ENCODE data around the gene GBE1. TPM values are rescaled to one million over a fixed set of nuclear protein-coding genes. Genes with fewer than 3 reads are reported as not detected.
"Not testable (repeated sequence)": the region's sequence is repeated elsewhere in the genome, so short reads cannot be mapped to it uniquely, and the experiment has no call there.

GBE1 gene
- total RNA-seq, 1 experiment from 2014 or later = 12.7 TPM

- DNase-seq = no peak
- TF ChIP-seq CTCF (IDR thresholded peaks at IDR 0.05; ENCODE audit: unreplicated experiment) = no peak
- TSS peak; percentile 82 for BruUV-seq (replicated peaks)
- intact Hi-C loops (cut with micrococcal nuclease; ENCODE audit: unreplicated experiment) = loop anchor here (10.0 kb wide), 1 partner anchor 373 kb away; no protein-coding TSS in a partner anchor
- Mint-ChIP-seq H3K4me1 (ENCODE audit: low read depth, unreplicated experiment) (peaks cover 17% of the 10 kb centered on the region), H3K9me3 (ENCODE audit: low read depth, unreplicated experiment) (no peaks in the 10 kb centered on the region), H3K4me3 (ENCODE audit: low read depth, unreplicated experiment) (peak overlapping the region; percentile 77), H3K36me3 (ENCODE audit: insufficient read depth, unreplicated experiment) (peaks cover 18% of the 10 kb centered on the region), H3K27me3 (ENCODE audit: unreplicated experiment) (no peaks in the 10 kb centered on the region), H3K27ac (ENCODE audit: unreplicated experiment) (peak overlapping the region; percentile 36)
- CTCF ChIA-PET = interaction anchor here (1.5 kb wide), 1 partner anchor 45 kb away, joined by 4 read pairs; no protein-coding TSS in a partner anchor
These were observed 597 bp upstream of the GBE1 start for GRCh38 chr3:81761904-81762580.

- CTCF ChIA-PET = no interaction called here
- H3K36me3 Mint-ChIP-seq (ENCODE audit: insufficient read depth, unreplicated experiment) = peaks cover 18% of the 10 kb centered on the region
- TF ChIP-seq CTCF (IDR thresholded peaks at IDR 0.05; ENCODE audit: unreplicated experiment) = no peak
- no peak for DNase-seq
- peak overlapping the region; percentile 93 for H3K27ac Mint-ChIP-seq (ENCODE audit: unreplicated experiment)
- H3K9me3 Mint-ChIP-seq (ENCODE audit: low read depth, unreplicated experiment) = no peaks in the 10 kb centered on the region
- intact Hi-C loops (cut with micrococcal nuclease; ENCODE audit: unreplicated experiment) = loop anchor here (10.0 kb wide), 1 partner anchor 375 kb away; no protein-coding TSS in a partner anchor
- BruUV-seq (replicated peaks) = no TSS peak
- peaks cover 17% of the 10 kb centered on the region for H3K4me1 Mint-ChIP-seq (ENCODE audit: low read depth, unreplicated experiment)
- peak overlapping the region; percentile 77 for H3K4me3 Mint-ChIP-seq (ENCODE audit: low read depth, unreplicated experiment)
- no peaks in the 10 kb centered on the region for H3K27me3 Mint-ChIP-seq (ENCODE audit: unreplicated experiment)
These were observed 1.2 kb downstream of the GBE1 start for GRCh38 chr3:81760215-81760614.

GRCh38 chr3:81758771-81759170, 2.7 kb downstream of the GBE1 start:
- DNase-seq; CTCF ChIA-PET; H3K27me3 Mint-ChIP-seq (ENCODE audit: unreplicated experiment); H3K9me3 Mint-ChIP-seq (ENCODE audit: low read depth, unreplicated experiment); H3K27ac Mint-ChIP-seq (ENCODE audit: unreplicated experiment); BruUV-seq (replicated peaks); intact Hi-C loops (cut with micrococcal nuclease; ENCODE audit: unreplicated experiment); H3K4me3 Mint-ChIP-seq (ENCODE audit: low read depth, unreplicated experiment): not testable (repeated sequence)
- Mint-ChIP-seq H3K36me3 (ENCODE audit: insufficient read depth, unreplicated experiment) (peaks cover 18% of the 10 kb centered on the region), H3K4me1 (ENCODE audit: low read depth, unreplicated experiment) (peaks cover 17% of the 10 kb centered on the region)

- CTCF ChIA-PET = no interaction called here
- no peak for TF ChIP-seq CTCF (IDR thresholded peaks at IDR 0.05; ENCODE audit: unreplicated experiment)
- peaks cover 17% of the 10 kb centered on the region for H3K4me1 Mint-ChIP-seq (ENCODE audit: low read depth, unreplicated experiment)
These were observed 3.2 kb downstream of the GBE1 start for GRCh38 chr3:81758275-81758674.

GRCh38 chr3:81753416-81754027, 7.9 kb downstream of the GBE1 start:
- Mint-ChIP-seq H3K4me1 (ENCODE audit: low read depth, unreplicated experiment) (no peaks in the 10 kb centered on the region), H3K9me3 (ENCODE audit: low read depth, unreplicated experiment) (no peaks in the 10 kb centered on the region), H3K36me3 (ENCODE audit: insufficient read depth, unreplicated experiment) (no peaks in the 10 kb centered on the region), H3K27ac (ENCODE audit: unreplicated experiment) (no peak overlapping the region), H3K27me3 (ENCODE audit: unreplicated experiment) (no peaks in the 10 kb centered on the region), H3K4me3 (ENCODE audit: low read depth, unreplicated experiment) (no peak overlapping the region)
- CTCF ChIA-PET = no interaction called here
- no TSS peak for BruUV-seq (replicated peaks)
- no peak for DNase-seq
- TF ChIP-seq CTCF (IDR thresholded peaks at IDR 0.05; ENCODE audit: unreplicated experiment) = no peak
- intact Hi-C loops (cut with micrococcal nuclease; ENCODE audit: unreplicated experiment) = no loop called here

More at GRCh38 chr3:81758275-81758674, 3.2 kb downstream of the GBE1 start:
- DNase-seq = no peak
- peaks cover 18% of the 10 kb centered on the region for H3K36me3 Mint-ChIP-seq (ENCODE audit: insufficient read depth, unreplicated experiment)
- intact Hi-C loops (cut with micrococcal nuclease; ENCODE audit: unreplicated experiment) = no loop called here
- no peak overlapping the region for H3K27ac Mint-ChIP-seq (ENCODE audit: unreplicated experiment)
- no peaks in the 10 kb centered on the region for H3K9me3 Mint-ChIP-seq (ENCODE audit: low read depth, unreplicated experiment)
- no peak overlapping the region for H3K4me3 Mint-ChIP-seq (ENCODE audit: low read depth, unreplicated experiment)
- no TSS peak for BruUV-seq (replicated peaks)
- H3K27me3 Mint-ChIP-seq (ENCODE audit: unreplicated experiment) = no peaks in the 10 kb centered on the region
